Heart right ventricle (tissue), 16 donors: Measurements from ENCODE around the gene CIAO2B. TPM values are rescaled to one million over a fixed set of nuclear protein-coding genes. Genes with fewer than 3 reads are reported as not detected.

Experiments used
- ATAC-seq, 8 donors: fragments of 200-7000 bp; cut with Tn5 transposase; one replicate each; pipeline ENCODE4 v1.9.1; 2020; ENCODE audit warnings: mild to moderate bottlenecking in 8 of 8, moderate library complexity in 8 of 8, moderate number of reproducible peaks in 1 of 8
- DNase-seq, 2 donors: peaks; one replicate each; pipeline ENCODE4 v3.0.0-alpha.2; 2020
- H3K27ac ChIP-seq, 10 donors: fragments of 200-600 bp; sonication (generic) in 2 of 10; one replicate each; pipeline versions ENCODE4 v1.5.0 to v1.8.0; 2020 to 2022; ENCODE audit warnings: mild to moderate bottlenecking in 3 of 10
- H3K27me3 ChIP-seq, 7 donors: fragments of 200-600 bp; one replicate each; pipeline ENCODE4 v1.8.0; 2021 to 2022; ENCODE audit warnings: mild to moderate bottlenecking in 2 of 7
- H3K36me3 ChIP-seq, 9 donors: fragments of 200-600 bp; sonication (generic) in 1 of 9; one replicate each; pipeline versions ENCODE4 v1.5.0 to v1.8.0; 2020 to 2022; ENCODE audit warnings: mild to moderate bottlenecking in 2 of 9
- H3K4me1 ChIP-seq, 9 donors: fragments of 200-600 bp; sonication (generic) in 1 of 9; one replicate each; pipeline versions ENCODE4 v1.5.0 to v1.8.0; 2020 to 2022; ENCODE audit warnings: mild to moderate bottlenecking in 4 of 9
- H3K4me3 ChIP-seq, 10 donors: fragments of 200-600 bp; sonication (generic) in 2 of 10; one replicate each; pipeline versions ENCODE4 v1.5.0 to v1.8.0; 2020 to 2022; ENCODE audit warnings: mild to moderate bottlenecking in 7 of 10, moderate library complexity in 2 of 10
- H3K9me3 ChIP-seq, 11 donors: fragments of 200-600 bp in 10 of 11; sonication (generic) in 2 of 11; one replicate each; pipeline versions ENCODE4 v1.5.0 to v1.8.0; 2013 to 2022; ENCODE audit warnings: mild to moderate bottlenecking in 2 of 11, control low read depth in 1 of 11, moderate library complexity in 1 of 11
- WGBS, 2 donors: extraction: QIAGEN DNeasy Blood & Tissue Kit; methylation state at CpG; one replicate each; pipeline ENCODE4 v1.1.7; 2013; ENCODE audit warnings: inconsistent platforms in 1 of 2; 5-methylcytosine and 5-hydroxymethylcytosine counted together
- intact Hi-C, 10 donors: fragments of 100-400 bp; cut with DNase I; formaldehyde crosslinking; loops; one replicate each; pipeline versions ENCODE4 v1.11.1 to v1.14.2; 2022
- polyA plus RNA-seq, 2 donors: library from polyadenylated mRNA; stranded (reverse); fragments of 200-250 nt; gene quantifications; one replicate each; pipeline ENCODE4 v1.2.3, GENCODE V29; 2013
- total RNA-seq, 10 donors: library from RNA; stranded (reverse); fragmentation: NEBNext Ultra II Directional in 3 of 10; extraction: Animal tissue kit (Norgen Biotek cat#: 25700) in 3 of 10; gene quantifications; one replicate each; pipeline versions ENCODE4 v1.2.1 to v1.2.4, GENCODE V29; 2021 to 2023
- TF ChIP-seq, protein P1 (sequence below), 9 donors: fragments of 200-600 bp; sonication (generic) in 2 of 9; IDR thresholded peaks; one replicate each; pipeline versions ENCODE4 v1.5.0 to v1.8.0; 2021 to 2022; ENCODE audit warnings: antibody characterized with exemption in 9 of 9, mild to moderate bottlenecking in 5 of 9, moderate library complexity in 1 of 9
- donor health status: Arrhythmogenic right ventricular cardiomyopathy.
- donor health status: ischemic (EF 13 %, LVEDD 7.1; RV severe dilation, severe dysfunction).
- donor health status: healthy with polysubstance abuse.
- donor health status: DM: no; HTN: yes; CAD: no.
- donor health status: DM: no; HTN: no; CAD: no.
- donor health status: ischemic (EF 25% LVEDD 6.9; RV normal size, moderate dysfunction).
- donor health status: ischemic (EF 25% LVEDD 5.7; RV mildly dilated, moderate dysfunction).
- donor health status: healthy.
- donor health status: DM: yes; HTN: yes; CAD: no.
- donor health status: Ischemic cardiomyopathy.
- donor health status: ischemic (EF 35%, LVEDD 5.7; RV mildly dilated, moderate dysfunction).
- donor health status: nonischemic (EF 11% LVEDD 7.7; RV severe dilation, severe dysfunction).
- donor health status: DM: yes; HTN: yes; CAD: no.
- donor health status: PGD.
- donor health status: ischemic (EF 29% LVEDD 5.4; RV normal size, mild dysfunction).
- donor health status: nonischemic (EF 23%, LVEDD 6.1; RV moderate dilation, normal function).

The CIAO2B gene
- total and polyA plus RNA-seq, 12 donors: 103 to 743 (median 115) TPM

DNA sequence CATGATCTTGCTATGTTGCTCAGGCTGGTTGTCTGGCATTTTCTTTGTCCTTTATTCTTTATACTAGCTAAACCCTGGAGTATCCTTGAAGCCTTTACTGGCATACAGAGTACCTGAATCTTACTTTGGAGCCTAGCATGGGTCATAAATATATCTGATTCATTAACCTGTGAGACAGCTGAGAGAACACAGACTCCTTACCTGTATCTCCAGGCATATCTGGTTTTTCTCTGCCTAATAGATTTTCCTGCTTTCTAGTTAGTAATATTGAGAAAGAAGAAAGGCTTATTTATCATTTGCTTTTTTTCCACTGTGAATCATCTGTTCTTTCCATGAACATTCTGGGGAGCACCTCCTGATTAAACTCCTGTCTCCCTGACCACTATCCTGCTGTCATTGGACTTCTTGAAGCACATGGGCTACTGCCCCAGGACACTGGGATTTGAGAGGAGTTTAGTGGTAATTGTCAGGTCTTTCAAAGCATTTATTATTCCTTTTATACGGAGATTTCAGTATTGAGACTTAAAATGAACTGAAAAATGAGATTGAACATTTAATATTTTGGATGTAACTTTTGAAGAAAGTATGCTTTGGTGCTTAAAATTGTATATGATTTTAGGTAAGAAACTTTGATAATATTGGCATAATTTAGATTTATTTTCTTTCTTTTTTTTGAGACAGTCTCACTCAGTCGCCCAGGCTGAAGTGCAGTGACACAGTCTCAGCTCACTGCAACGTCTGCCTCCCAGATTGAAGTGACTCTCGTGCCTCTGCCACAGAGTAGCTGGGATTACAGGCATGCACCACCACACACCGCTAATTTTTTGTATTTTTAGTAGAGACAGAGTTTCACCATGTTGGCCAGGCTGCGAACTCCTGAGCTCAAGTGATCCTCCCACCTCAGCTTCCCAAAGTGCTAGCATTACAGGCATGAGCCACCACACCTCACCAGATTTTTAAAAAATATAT is 45.3 kb downstream of the CIAO2B start:
- TF ChIP-seq, protein P1, sequence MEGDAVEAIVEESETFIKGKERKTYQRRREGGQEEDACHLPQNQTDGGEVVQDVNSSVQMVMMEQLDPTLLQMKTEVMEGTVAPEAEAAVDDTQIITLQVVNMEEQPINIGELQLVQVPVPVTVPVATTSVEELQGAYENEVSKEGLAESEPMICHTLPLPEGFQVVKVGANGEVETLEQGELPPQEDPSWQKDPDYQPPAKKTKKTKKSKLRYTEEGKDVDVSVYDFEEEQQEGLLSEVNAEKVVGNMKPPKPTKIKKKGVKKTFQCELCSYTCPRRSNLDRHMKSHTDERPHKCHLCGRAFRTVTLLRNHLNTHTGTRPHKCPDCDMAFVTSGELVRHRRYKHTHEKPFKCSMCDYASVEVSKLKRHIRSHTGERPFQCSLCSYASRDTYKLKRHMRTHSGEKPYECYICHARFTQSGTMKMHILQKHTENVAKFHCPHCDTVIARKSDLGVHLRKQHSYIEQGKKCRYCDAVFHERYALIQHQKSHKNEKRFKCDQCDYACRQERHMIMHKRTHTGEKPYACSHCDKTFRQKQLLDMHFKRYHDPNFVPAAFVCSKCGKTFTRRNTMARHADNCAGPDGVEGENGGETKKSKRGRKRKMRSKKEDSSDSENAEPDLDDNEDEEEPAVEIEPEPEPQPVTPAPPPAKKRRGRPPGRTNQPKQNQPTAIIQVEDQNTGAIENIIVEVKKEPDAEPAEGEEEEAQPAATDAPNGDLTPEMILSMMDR (IDR thresholded peaks at IDR 0.05): no peak
- no peaks in the 10 kb centered on the region for H3K9me3 ChIP-seq
- no peaks in the 10 kb centered on the region for H3K4me1 ChIP-seq
- H3K4me3 ChIP-seq: no peak overlapping the region
- H3K36me3 ChIP-seq: peaks cover 0 to 44% (median 13%) of the 10 kb centered on the region in 9 donors
- ATAC-seq (no peak), DNase-seq (no peak)
- WGBS, 2 donors: 95% methylated on average over 6 of the region's 6 CpGs
- intact Hi-C loops: no loop called here
- no peak overlapping the region for H3K27ac ChIP-seq
- H3K27me3 ChIP-seq: no peaks in the 10 kb centered on the region

DNA sequence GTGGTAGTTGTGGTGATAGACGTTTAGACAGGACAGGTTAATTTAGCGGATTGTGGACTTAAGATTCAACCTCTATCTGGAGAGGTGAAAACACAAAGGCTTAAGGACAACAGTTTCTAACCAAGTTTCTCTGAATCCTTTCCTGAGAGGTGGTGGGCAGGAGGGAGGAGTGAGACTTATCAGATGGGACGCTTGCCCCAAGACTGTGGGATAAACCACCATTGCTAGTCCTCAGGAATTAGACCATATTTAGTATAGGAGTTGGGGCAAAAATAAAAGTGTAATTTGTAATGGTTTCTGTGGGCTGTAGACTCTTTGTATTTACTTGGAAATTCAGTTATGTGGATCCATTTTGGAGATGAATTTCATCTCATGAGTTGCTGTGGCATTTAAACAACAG is 47.3 kb downstream of the CIAO2B start:
- Histone ChIP-seq H3K36me3 (peaks cover 0 to 53% (median 13%) of the 10 kb centered on the region in 9 donors), H3K4me1 (peaks cover 0 to under 1% (median 0%) of the 10 kb centered on the region in 9 donors), H3K27me3 (no peaks in the 10 kb centered on the region), H3K9me3 (no peaks in the 10 kb centered on the region), H3K27ac (no peak overlapping the region), H3K4me3 (no peak overlapping the region)
- 79 to 82% methylated on average over 3 of the region's 3 CpGs for WGBS, 2 donors
- TF ChIP-seq, protein P1 (IDR thresholded peaks at IDR 0.05): no peak
- intact Hi-C loops: no loop called here
- no peak for ATAC-seq
- no peak for DNase-seq

DNA sequence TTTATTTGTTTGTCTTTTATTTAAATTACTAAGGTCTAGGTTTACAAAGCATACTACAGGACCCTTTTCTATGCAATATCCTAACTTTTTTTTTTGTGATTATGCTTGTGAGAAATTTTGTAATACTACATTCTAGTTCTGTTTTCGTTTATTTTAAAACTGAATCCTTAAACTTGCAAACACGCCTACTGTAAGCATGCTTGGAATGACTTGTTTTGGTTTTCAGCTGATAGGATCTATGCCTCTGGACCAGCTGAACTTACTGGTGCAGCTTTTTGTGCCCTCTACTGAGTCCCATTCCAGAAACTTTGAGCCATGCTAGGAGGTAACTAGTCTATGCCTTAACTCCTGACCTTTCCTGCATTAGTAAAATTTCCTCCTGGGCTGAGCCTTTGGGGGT is 47.9 kb downstream of the CIAO2B start:
- Histone ChIP-seq H3K36me3 (peaks cover 0 to 53% (median 13%) of the 10 kb centered on the region in 9 donors), H3K4me3 (no peak overlapping the region), H3K27me3 (no peaks in the 10 kb centered on the region), H3K9me3 (no peaks in the 10 kb centered on the region), H3K4me1 (peaks cover 0 to 7% (median 3%) of the 10 kb centered on the region in 9 donors), H3K27ac (no peak overlapping the region)
- DNase-seq (no peak), ATAC-seq (no peak)
- WGBS, 2 donors: 78 to 85% methylated on average over 2 of the region's 2 CpGs
- intact Hi-C loops: no loop called here
- TF ChIP-seq, protein P1 (IDR thresholded peaks at IDR 0.05): no peak

DNA sequence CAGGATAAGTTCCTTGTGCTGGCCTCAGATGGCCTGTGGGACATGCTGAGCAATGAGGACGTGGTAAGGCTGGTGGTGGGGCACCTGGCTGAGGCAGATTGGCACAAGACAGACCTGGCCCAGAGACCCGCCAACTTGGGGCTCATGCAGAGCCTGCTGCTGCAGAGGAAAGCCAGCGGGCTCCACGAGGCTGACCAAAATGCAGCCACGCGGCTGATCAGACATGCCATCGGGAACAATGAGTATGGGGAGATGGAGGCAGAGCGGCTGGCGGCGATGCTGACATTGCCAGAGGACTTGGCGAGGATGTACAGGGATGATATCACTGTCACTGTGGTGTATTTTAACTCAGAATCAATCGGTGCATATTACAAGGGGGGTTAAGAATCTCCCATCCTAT is 48.7 kb downstream of the CIAO2B start:
- peaks cover 0 to 14% (median 9%) of the 10 kb centered on the region in 9 donors for H3K4me1 ChIP-seq
- no peaks in the 10 kb centered on the region for H3K27me3 ChIP-seq
- DNase-seq (no peak), ATAC-seq (no peak)
- H3K9me3 ChIP-seq: no peaks in the 10 kb centered on the region
- peaks cover 0 to 50% (median 13%) of the 10 kb centered on the region in 9 donors for H3K36me3 ChIP-seq
- TF ChIP-seq, protein P1 (IDR thresholded peaks at IDR 0.05): no peak
- H3K4me3 ChIP-seq: no peak overlapping the region
- H3K27ac ChIP-seq: no peak overlapping the region
- 91 to 94% methylated on average over 12 of the region's 12 CpGs for WGBS, 2 donors
- intact Hi-C loops: no loop called here
